Transverse colon (tissue), 4 donors: ENCODE measurements around the gene EML1.

Experiments
- POLR2AphosphoS5 ChIP-seq, 3 donors: sonication (generic); formaldehyde crosslinking; IDR thresholded peaks; one replicate each; pipeline ENCODE4 v1.6.1; 2016; ENCODE audit warnings: antibody characterized with exemption in 3 of 3
- TF ChIP-seq, protein P1 (sequence below), 5 experiments: fragments of 200-600 bp in 3 of 5; fragments of 450-650 bp in 2 of 5; sonication (generic) in 3 of 5; IDR thresholded peaks; 1 replicate in 2 of 5; 2 replicates in 3 of 5; pipeline ENCODE4 v1.5.1; 2016 to 2017; ENCODE audit warnings: antibody characterized with exemption in 5 of 5, inconsistent platforms in 3 of 5, mild to moderate bottlenecking in 2 of 5, moderate library complexity in 1 of 5

DNA sequence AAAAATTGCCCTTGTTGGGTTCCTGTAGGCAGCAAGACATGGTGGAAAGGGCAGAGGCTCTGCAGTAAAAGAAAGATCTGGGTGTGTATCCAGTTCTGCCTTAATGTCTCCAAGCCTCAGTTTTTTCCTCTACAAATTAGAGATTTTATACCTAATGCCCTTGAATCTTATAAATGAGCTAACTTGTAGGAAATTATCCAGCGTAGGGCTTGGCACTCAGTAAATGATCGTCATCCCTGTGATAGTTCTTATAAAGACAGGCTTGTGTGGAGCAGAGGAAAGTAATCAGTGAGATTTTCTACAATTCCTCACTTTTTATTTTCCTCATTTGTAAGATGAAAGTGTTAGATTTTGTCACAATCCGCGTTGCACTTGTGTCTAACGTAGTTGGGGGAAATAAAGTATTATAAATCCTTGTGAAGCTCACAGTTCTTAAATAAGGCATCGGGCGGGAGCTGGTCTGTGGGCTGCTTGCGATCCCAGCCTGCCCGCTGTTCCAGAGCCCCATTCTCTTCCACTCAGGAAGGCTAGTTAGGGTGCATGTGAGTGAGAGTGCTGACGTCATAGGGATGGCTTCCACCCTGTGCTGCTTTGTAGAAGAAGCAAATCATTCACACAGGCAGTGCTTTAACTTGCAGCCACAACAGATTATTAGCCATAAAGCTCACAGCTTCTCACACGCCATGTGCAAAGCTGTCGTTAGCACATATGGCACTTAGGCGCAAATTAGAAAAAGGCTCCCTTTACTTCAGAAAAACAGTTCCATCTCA lies 87.6 kb downstream of the EML1 start:
- TF ChIP-seq, protein P1, sequence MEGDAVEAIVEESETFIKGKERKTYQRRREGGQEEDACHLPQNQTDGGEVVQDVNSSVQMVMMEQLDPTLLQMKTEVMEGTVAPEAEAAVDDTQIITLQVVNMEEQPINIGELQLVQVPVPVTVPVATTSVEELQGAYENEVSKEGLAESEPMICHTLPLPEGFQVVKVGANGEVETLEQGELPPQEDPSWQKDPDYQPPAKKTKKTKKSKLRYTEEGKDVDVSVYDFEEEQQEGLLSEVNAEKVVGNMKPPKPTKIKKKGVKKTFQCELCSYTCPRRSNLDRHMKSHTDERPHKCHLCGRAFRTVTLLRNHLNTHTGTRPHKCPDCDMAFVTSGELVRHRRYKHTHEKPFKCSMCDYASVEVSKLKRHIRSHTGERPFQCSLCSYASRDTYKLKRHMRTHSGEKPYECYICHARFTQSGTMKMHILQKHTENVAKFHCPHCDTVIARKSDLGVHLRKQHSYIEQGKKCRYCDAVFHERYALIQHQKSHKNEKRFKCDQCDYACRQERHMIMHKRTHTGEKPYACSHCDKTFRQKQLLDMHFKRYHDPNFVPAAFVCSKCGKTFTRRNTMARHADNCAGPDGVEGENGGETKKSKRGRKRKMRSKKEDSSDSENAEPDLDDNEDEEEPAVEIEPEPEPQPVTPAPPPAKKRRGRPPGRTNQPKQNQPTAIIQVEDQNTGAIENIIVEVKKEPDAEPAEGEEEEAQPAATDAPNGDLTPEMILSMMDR (IDR thresholded peaks at IDR 0.05): no peak
- TF ChIP-seq POLR2AphosphoS5 (IDR thresholded peaks at IDR 0.05): no peak
